Stimulated activated CD8-positive, alpha-beta memory T cell treated with anti-CD3 and anti-CD28 coated beads, Interleukin-12 subunit alpha, Interleukin-12 subunit beta, amount 100 ng/mL, for 24 hours (primary cell): Measurements from ENCODE around the gene UBE2L5.

Experiments used
- DNase-seq: peaks from one replicate; pipeline ENCODE4 v3.0.0-alpha.2; 2020; ENCODE audit errors: extremely low read depth

The UBE2L5 gene

DNA sequence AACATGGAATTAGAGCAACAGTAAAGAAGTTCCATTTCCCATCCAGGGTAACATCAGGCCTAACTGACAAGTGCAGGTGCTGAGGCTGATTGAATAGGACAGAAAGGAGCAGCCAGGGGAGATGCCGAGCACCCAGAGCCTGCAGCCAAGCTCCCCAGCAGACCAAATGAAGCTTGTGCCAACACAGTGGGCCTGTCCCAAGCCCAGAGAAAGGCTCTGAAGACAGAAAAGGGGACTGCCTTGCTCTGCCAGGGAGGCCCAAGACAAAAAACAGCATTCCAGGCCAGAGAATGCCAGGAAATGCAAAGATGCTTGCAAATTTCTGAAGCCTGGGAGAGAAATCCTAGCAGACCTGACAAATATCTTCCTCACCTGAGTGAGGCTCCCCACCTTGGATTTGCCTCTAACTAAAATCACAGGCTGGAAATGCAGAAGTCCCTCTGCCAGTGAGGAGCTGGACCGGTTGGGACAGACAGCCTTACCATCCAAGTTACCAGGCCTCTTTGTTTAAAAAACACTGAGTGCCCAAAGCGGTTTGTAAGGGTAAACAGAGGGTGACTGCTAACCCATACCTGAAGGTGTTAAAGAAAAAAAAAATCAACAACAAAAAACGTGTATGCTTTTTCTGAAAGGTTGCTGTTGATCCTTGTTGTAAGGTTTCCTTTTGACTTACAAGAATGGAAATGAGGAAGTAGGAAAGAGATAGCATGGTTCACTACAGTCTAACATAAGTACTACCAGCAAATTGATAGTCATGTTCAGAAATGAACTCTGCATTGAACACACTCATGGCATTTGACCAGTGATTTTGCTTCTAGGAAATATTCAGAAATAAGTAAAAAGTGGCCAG lies 55.3 kb downstream of the UBE2L5 start:
- DNase-seq: no peak
